GM23248 (cell line): ENCODE measurements around the gene PSMA7. TPM values are rescaled to one million over a fixed set of nuclear protein-coding genes. Genes with fewer than 3 reads are reported as not detected.

Experiments used
- DNase-seq: peaks from one replicate; pipeline ENCODE4 v3.0.0-alpha.2; 2015
- H2AFZ ChIP-seq: fragments of 200-600 bp; sonication (generic); 2 replicates; pipeline ENCODE4 v1.6.1; 2016; ENCODE audit warnings: antibody characterized with exemption
- H3F3A ChIP-seq: fragments of 200-600 bp; sonication (generic); 2 replicates; pipeline ENCODE4 v1.6.1; 2016; ENCODE audit warnings: mild to moderate bottlenecking, antibody characterized with exemption, mixed run types; ENCODE audit not compliant: insufficient read depth
- H3K27ac ChIP-seq: fragments of 200-600 bp; sonication (generic); 2 replicates; pipeline ENCODE4 v1.5.1; 2016; ENCODE audit warnings: mild to moderate bottlenecking
- H3K27me3 ChIP-seq: fragments of 200-600 bp; sonication (generic); replicated peaks from 2 replicates; pipeline ENCODE4 v1.6.1; 2016; ENCODE audit warnings: mild to moderate bottlenecking; ENCODE audit not compliant: insufficient read depth
- H3K36me3 ChIP-seq: fragments of 200-600 bp; sonication (generic); 2 replicates; pipeline ENCODE4 v1.6.1; 2016; ENCODE audit warnings: low read depth, mild to moderate bottlenecking
- H3K4me1 ChIP-seq: fragments of 200-600 bp; sonication (generic); 2 replicates; pipeline ENCODE4 v1.6.1; 2016; ENCODE audit warnings: mild to moderate bottlenecking; ENCODE audit not compliant: insufficient read depth
- H3K4me2 ChIP-seq: fragments of 200-600 bp; sonication (generic); one replicate; pipeline ENCODE4 v1.6.1; 2016; ENCODE audit warnings: mild to moderate bottlenecking; ENCODE audit not compliant: unreplicated experiment
- H3K4me3 ChIP-seq: fragments of 200-600 bp; sonication (generic); 2 replicates; pipeline ENCODE4 v1.5.1; 2016; ENCODE audit warnings: mild to moderate bottlenecking
- H3K79me2 ChIP-seq: fragments of 200-600 bp; sonication (generic); 2 replicates; pipeline ENCODE4 v1.6.1; 2016; ENCODE audit warnings: mild to moderate bottlenecking; ENCODE audit not compliant: insufficient read depth
- H3K9ac ChIP-seq: fragments of 200-600 bp; sonication (generic); 2 replicates; pipeline ENCODE4 v1.6.1; 2016; ENCODE audit warnings: mild to moderate bottlenecking
- H3K9me2 ChIP-seq: fragments of 200-600 bp; sonication (generic); 2 replicates; pipeline ENCODE4 v1.6.1; 2016; ENCODE audit warnings: mixed run types, mild to moderate bottlenecking, moderate library complexity; ENCODE audit not compliant: insufficient read depth
- H3K9me3 ChIP-seq: fragments of 200-600 bp; sonication (generic); one replicate; pipeline ENCODE4 v1.6.1; 2017; ENCODE audit warnings: low read depth
- H4K20me1 ChIP-seq: fragments of 200-600 bp; sonication (generic); 2 replicates; pipeline ENCODE4 v1.6.0; 2016; ENCODE audit not compliant: insufficient read depth
- EZH2 ChIP-seq: fragments of 200-600 bp; sonication (generic); IDR thresholded peaks from 2 replicates; pipeline ENCODE4 v1.6.1; 2018; ENCODE audit warnings: antibody characterized with exemption, mild to moderate bottlenecking; ENCODE audit not compliant: insufficient read depth, poor library complexity, severe bottlenecking
- EZH2phosphoT487 ChIP-seq: fragments of 200-600 bp; sonication (generic); IDR thresholded peaks from 2 replicates; pipeline ENCODE4 v1.6.1; 2018; ENCODE audit warnings: antibody characterized with exemption, moderate library complexity, mild to moderate bottlenecking, low read depth; ENCODE audit not compliant: insufficient read depth
- WGBS, 2 experiments: methylation state at CpG; one replicate each; pipeline ENCODE4 v1.1.6; 2015 to 2017; ENCODE audit warnings: low lambda C conversion rate in 2 of 2, low coverage in 1 of 2; ENCODE audit errors: missing lambda C conversion rate in 2 of 2; 5-methylcytosine and 5-hydroxymethylcytosine counted together
- in situ Hi-C: fragments of 300-500 bp; cut with MboI; formaldehyde crosslinking; loops from 2 replicates; pipeline ENCODE4 v1.15.0; 2020
- polyA plus RNA-seq: library from polyadenylated mRNA; unstranded; fragments of >200 nt; fragmentation: Nextera tagmentation; extraction: Ambion mirVana; gene quantifications from 2 replicates; pipeline ENCODE4 v1.2.1, GENCODE V29; 2016
- total RNA-seq: library from RNA; depleted of rRNA; stranded (reverse); fragments of >200 nt; shearing (Covaris generic); gene quantifications from 2 replicates; pipeline ENCODE4 v1.2.3, GENCODE V29; 2014

PSMA7 gene
- total and polyA plus RNA-seq, 2 experiments from 2014 or later, result 268 to 488 TPM

DNA sequence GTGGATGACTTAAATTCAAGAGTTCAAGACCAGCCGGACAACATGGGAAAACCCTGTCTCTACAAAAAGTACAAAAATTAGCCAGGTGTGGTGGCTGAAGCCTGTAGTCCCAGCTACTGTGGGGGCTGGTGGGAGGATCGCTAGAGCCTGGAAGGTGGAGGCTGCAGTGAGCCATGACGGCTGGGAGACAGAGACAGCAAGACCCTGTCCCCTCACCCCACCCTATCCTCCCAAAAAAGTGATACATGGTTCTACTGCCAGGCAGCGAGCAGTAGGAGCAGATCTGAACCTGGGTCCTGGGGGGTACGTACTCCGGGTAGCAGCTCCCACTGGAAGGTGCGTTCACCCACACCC lies 2.2 kb downstream of the PSMA7 start:
- Histone ChIP-seq H3K4me1 (peaks cover 24% of the 10 kb centered on the region), H3K36me3 (peaks cover 44% of the 10 kb centered on the region), H3K9me2 (no peaks in the 10 kb centered on the region), H3K27me3 (no peaks in the 10 kb centered on the region), H3K79me2 (peaks cover 83% of the 10 kb centered on the region), H3K4me3 (peak overlapping the region; percentile 76), H3K9me3 (no peaks in the 10 kb centered on the region), H3F3A (peaks cover 52% of the 10 kb centered on the region), H2AFZ (no peak overlapping the region), H3K4me2 (peak overlapping the region; percentile 87), H3K9ac (peak overlapping the region; percentile 94), H4K20me1 (peaks cover 15% of the 10 kb centered on the region), H3K27ac (peak overlapping the region; percentile 79)
- TF ChIP-seq EZH2 (no peak), EZH2phosphoT487 (no peak)
- DNase-seq, result no peak
- in situ Hi-C loops, result no loop called here
- 81 to 85% methylated on average over 7 of the region's 7 CpGs for WGBS, 2 experiments

DNA sequence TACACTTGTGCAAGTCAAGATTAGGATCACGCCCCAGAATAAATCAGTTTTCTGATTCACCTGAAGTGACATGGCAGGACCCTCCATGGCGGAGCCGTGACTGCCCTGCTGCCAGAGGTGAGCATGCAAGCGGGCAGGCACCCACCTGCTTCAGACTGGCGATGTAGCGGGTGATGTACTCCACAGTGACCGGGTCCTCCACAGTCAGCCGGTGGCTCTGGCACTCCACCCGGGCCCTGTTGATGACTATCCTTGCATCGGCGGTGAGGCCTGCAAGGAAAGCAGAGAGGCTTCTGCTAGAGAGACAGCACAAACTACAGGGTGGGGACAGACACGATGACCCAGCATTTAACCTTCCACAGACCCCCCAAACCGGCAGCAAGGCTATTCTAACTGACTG lies 3.6 kb downstream of the PSMA7 start:
- Histone ChIP-seq H3F3A (peaks cover 62% of the 10 kb centered on the region), H3K27ac (no peak overlapping the region), H3K79me2 (peaks cover 80% of the 10 kb centered on the region), H3K4me1 (peaks cover 15% of the 10 kb centered on the region; the same call in 1 of the 2 replicates), H3K27me3 (no peaks in the 10 kb centered on the region), H3K9me3 (no peaks in the 10 kb centered on the region), H3K4me2 (no peak overlapping the region), H3K9me2 (no peaks in the 10 kb centered on the region), H4K20me1 (peaks cover 15% of the 10 kb centered on the region), H3K4me3 (no peak overlapping the region), H3K36me3 (peaks cover 57% of the 10 kb centered on the region), H3K9ac (0 out of 2 replicates have a peak overlapping the region, but pooled peaks have one; percentile 94), H2AFZ (no peak overlapping the region)
- in situ Hi-C loops, result loop anchor here (10.0 kb wide), 1 partner anchor 115 kb away; no protein-coding TSS in a partner anchor
- no peak for DNase-seq
- TF ChIP-seq EZH2, result no peak
- no peak for TF ChIP-seq EZH2phosphoT487
- WGBS, 2 experiments, result 66 to 72% methylated on average over 12 to 13 of the region's 13 CpGs

DNA sequence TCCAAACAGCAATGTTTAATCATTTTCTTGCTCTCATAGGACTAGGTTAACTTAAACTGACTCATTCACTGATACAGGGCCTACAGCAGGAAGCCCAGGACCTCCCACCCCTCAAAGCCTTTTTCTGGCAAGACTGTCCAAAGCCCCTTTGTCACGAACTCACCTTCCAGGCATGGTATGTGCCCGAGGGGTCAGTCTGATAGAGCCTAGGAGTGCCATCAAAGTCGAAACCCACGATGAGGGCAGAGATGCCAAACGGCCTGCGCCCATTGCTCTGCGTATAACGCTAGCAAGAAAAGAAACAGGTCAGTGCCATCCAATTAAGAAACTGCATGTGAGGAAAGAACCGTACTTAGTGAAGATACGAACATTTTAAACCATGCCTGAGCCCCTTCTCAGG lies 4.3 kb downstream of the PSMA7 start:
- no peak overlapping the region for H3K4me3 ChIP-seq
- in situ Hi-C loops, result loop anchor here (10.0 kb wide), 1 partner anchor 114 kb away; no protein-coding TSS in a partner anchor
- peaks cover 15% of the 10 kb centered on the region for H4K20me1 ChIP-seq
- no peak overlapping the region for H3K4me2 ChIP-seq
- H3K4me1 ChIP-seq, result peaks cover 15% of the 10 kb centered on the region; the same call in 1 of the 2 replicates
- H2AFZ ChIP-seq, result no peak overlapping the region
- H3K79me2 ChIP-seq, result peaks cover 74% of the 10 kb centered on the region
- H3K9me2 ChIP-seq, result no peaks in the 10 kb centered on the region
- H3K9ac ChIP-seq, result no peak overlapping the region
- WGBS, 2 experiments, result 89 to 90% methylated on average over 10 of the region's 10 CpGs
- H3K27me3 ChIP-seq, result no peaks in the 10 kb centered on the region
- TF ChIP-seq EZH2phosphoT487 (no peak), EZH2 (no peak)
- peaks cover 64% of the 10 kb centered on the region for H3F3A ChIP-seq
- peaks cover 57% of the 10 kb centered on the region for H3K36me3 ChIP-seq
- no peak for DNase-seq
- H3K9me3 ChIP-seq, result no peaks in the 10 kb centered on the region
- no peak overlapping the region for H3K27ac ChIP-seq

DNA sequence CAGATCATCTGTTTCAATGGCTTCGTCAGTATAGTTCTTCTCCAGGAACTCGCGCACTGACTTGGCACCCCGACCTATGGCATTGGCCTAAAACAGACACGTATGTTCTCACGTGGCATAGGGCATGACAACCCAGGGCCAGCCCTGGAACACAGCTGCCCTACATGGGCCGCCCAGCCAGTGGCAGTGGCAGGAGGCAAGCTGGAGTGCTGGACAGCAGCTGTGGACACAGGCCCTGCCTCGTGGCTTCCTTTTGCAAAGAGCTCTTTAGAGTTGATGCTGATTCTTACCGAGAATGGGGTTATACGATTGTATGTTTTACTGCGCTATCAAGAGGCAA lies 5.0 kb downstream of the PSMA7 start:
- no peak overlapping the region for H2AFZ ChIP-seq
- H3K4me2 ChIP-seq, result no peak overlapping the region
- H3K36me3 ChIP-seq, result peaks cover 57% of the 10 kb centered on the region
- no peaks in the 10 kb centered on the region for H3K9me3 ChIP-seq
- H3K9ac ChIP-seq, result no peak overlapping the region
- in situ Hi-C loops, result loop anchor here (10.0 kb wide), 1 partner anchor 113 kb away; no protein-coding TSS in a partner anchor
- peaks cover 15% of the 10 kb centered on the region; the same call in 1 of the 2 replicates for H3K4me1 ChIP-seq
- no peak overlapping the region for H3K4me3 ChIP-seq
- H3K27ac ChIP-seq, result no peak overlapping the region
- peaks cover 15% of the 10 kb centered on the region for H4K20me1 ChIP-seq
- DNase-seq, result no peak
- H3K9me2 ChIP-seq, result no peaks in the 10 kb centered on the region
- 76 to 80% methylated on average over 11 of the region's 11 CpGs for WGBS, 2 experiments
- H3K79me2 ChIP-seq, result peaks cover 74% of the 10 kb centered on the region
- H3F3A ChIP-seq, result peaks cover 65% of the 10 kb centered on the region
- no peak for TF ChIP-seq EZH2phosphoT487
- TF ChIP-seq EZH2, result no peak
- H3K27me3 ChIP-seq, result no peaks in the 10 kb centered on the region
